Loucy (cell line): ENCODE measurements around the gene SH3RF3.

Experiments
- H2AFZ ChIP-seq: fragments of 200-600 bp; sonication (generic); 2 replicates; pipeline ENCODE4 v1.6.0; 2016; ENCODE audit warnings: antibody characterized with exemption, mild to moderate bottlenecking, low read length, moderate library complexity
- H3F3A ChIP-seq: fragments of 200-600 bp; 2 replicates; pipeline ENCODE4 v1.6.0; 2016; ENCODE audit warnings: antibody characterized with exemption, low read depth, mild to moderate bottlenecking
- H3K27me3 ChIP-seq: fragments of 200-600 bp; sonication (generic); 2 replicates; pipeline ENCODE4 v1.6.1; 2014; ENCODE audit warnings: low read length, mild to moderate bottlenecking; ENCODE audit not compliant: insufficient read depth, poor library complexity, severe bottlenecking
- H3K36me3 ChIP-seq: fragments of 200-600 bp; sonication (generic); 2 replicates; pipeline ENCODE4 v1.6.1; 2016; ENCODE audit warnings: low read length; ENCODE audit not compliant: insufficient read depth
- H3K4me1 ChIP-seq: fragments of 200-600 bp; sonication (generic); 2 replicates; pipeline ENCODE4 v1.5.1; 2014; ENCODE audit warnings: low read length, mild to moderate bottlenecking; ENCODE audit not compliant: insufficient read depth, poor library complexity, severe bottlenecking
- H3K4me2 ChIP-seq: fragments of 200-600 bp; sonication (generic); 2 replicates; pipeline ENCODE4 v1.6.0; 2014; ENCODE audit warnings: antibody characterized with exemption, low read length, low read depth, mild to moderate bottlenecking; ENCODE audit not compliant: poor library complexity, severe bottlenecking
- H3K4me3 ChIP-seq: fragments of 200-600 bp; sonication (generic); 2 replicates; pipeline ENCODE4 v1.5.1; 2014; ENCODE audit warnings: low read length, mild to moderate bottlenecking, mixed read lengths; ENCODE audit not compliant: poor library complexity, severe bottlenecking
- H3K79me2 ChIP-seq: fragments of 200-600 bp; sonication (generic); 2 replicates; pipeline ENCODE4 v1.6.1; 2014; ENCODE audit warnings: low read length; ENCODE audit not compliant: insufficient read depth
- H3K9ac ChIP-seq: fragments of 200-600 bp; sonication (generic); 2 replicates; pipeline ENCODE4 v1.6.0; 2014; ENCODE audit warnings: mild to moderate bottlenecking, low read depth, low read length, moderate library complexity; ENCODE audit not compliant: poor library complexity, severe bottlenecking
- H3K9me2 ChIP-seq: fragments of 200-600 bp; sonication (generic); replicated peaks from 2 replicates; pipeline ENCODE4 v1.6.1; 2016; ENCODE audit warnings: low read depth, low read length, mixed read lengths
- H3K9me3 ChIP-seq: fragments of 200-600 bp; sonication (generic); 2 replicates; pipeline ENCODE4 v1.6.1; 2014; ENCODE audit warnings: mild to moderate bottlenecking, antibody characterized with exemption, low read length, low read depth; ENCODE audit not compliant: insufficient read depth
- H4K20me1 ChIP-seq: fragments of 200-600 bp; sonication (generic); 2 replicates; pipeline ENCODE4 v1.6.0; 2014; ENCODE audit warnings: antibody characterized with exemption, low read length, mild to moderate bottlenecking; ENCODE audit not compliant: insufficient read depth, poor library complexity, severe bottlenecking
- EZH2phosphoT487 ChIP-seq: fragments of 200-600 bp; IDR thresholded peaks from 2 replicates; pipeline ENCODE4 v1.6.1; 2018; ENCODE audit warnings: antibody characterized with exemption, mild to moderate bottlenecking, moderate library complexity, borderline replicate concordance
- TF ChIP-seq, protein P1 (sequence below): fragments of 200-600 bp; sonication (generic); conservative IDR thresholded peaks from 2 replicates; pipeline ENCODE4 v1.5.1; 2014; ENCODE audit warnings: mild to moderate bottlenecking, antibody characterized with exemption, low read length

Gene SH3RF3

DNA sequence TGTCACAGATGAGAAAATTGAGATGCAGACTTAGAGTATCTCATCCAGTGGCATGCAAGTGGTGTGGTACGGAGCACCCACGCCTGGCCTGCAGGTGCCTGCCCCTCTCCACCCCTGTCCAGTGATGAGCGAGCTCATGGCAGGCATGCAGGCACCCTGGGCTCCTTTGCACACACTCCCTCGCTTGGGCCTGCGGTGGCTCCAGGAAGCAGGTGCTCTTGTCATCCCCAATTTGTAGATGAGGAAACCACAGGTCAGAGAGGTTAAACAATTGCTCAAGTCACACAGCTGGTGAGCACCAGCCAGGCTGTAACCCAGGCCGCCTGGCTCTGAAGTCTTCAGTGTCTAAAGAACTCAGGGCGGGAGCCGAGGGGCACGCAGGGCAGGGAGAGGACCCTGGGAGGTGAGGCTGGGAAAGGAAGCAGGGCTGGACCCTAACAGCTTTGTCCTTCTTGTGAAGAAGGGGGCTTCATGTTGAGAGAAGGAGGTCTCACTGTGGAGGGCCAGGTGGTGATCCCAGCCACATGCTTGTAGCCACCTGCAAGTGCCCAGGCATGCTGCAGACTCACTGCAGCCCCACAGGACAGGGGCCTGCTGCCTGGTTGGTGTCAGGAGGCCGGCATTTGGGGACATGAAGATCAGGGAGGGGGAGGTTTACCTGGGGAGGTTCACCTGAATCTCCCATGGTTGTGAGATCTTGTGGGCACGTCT is 166.2 kb downstream of the SH3RF3 start:
- Histone ChIP-seq H3K4me1 (peaks cover 23% of the 10 kb centered on the region), H3K9me2 (no peaks in the 10 kb centered on the region), H3K9me3 (no peaks in the 10 kb centered on the region), H3K27me3 (no peaks in the 10 kb centered on the region), H3K9ac (no peak overlapping the region), H3K4me3 (no peak overlapping the region), H2AFZ (no peak overlapping the region), H4K20me1 (no peaks in the 10 kb centered on the region), H3F3A (no peaks in the 10 kb centered on the region), H3K36me3 (no peaks in the 10 kb centered on the region), H3K4me2 (no peak overlapping the region), H3K79me2 (peaks cover 6% of the 10 kb centered on the region; the same call in 1 of the 2 replicates)
- TF ChIP-seq, protein P1, sequence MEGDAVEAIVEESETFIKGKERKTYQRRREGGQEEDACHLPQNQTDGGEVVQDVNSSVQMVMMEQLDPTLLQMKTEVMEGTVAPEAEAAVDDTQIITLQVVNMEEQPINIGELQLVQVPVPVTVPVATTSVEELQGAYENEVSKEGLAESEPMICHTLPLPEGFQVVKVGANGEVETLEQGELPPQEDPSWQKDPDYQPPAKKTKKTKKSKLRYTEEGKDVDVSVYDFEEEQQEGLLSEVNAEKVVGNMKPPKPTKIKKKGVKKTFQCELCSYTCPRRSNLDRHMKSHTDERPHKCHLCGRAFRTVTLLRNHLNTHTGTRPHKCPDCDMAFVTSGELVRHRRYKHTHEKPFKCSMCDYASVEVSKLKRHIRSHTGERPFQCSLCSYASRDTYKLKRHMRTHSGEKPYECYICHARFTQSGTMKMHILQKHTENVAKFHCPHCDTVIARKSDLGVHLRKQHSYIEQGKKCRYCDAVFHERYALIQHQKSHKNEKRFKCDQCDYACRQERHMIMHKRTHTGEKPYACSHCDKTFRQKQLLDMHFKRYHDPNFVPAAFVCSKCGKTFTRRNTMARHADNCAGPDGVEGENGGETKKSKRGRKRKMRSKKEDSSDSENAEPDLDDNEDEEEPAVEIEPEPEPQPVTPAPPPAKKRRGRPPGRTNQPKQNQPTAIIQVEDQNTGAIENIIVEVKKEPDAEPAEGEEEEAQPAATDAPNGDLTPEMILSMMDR = no peak
- TF ChIP-seq EZH2phosphoT487 = no peak

DNA sequence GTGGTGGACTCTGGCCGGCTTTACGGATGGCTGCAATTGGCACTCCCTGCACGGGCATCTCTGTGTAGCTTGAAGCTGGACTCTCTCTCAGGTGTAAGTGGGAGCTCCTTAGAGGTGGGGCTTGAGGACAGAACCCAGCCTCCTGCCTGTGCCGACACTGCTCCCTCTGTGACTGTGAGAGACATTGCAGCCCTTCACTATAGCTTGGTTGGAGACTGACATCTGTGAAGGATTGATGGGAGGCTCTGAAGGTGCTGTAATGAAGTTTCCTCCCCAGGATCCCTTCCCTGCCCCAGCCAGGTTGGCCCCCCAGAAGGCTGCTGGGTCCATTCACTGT is 166.7 kb downstream of the SH3RF3 start:
- peaks cover 27% of the 10 kb centered on the region for H3K4me1 ChIP-seq
- no peak overlapping the region for H2AFZ ChIP-seq
- TF ChIP-seq, protein P1 = no peak
- TF ChIP-seq EZH2phosphoT487 = no peak
- no peak overlapping the region for H3K4me3 ChIP-seq
- no peaks in the 10 kb centered on the region for H3K9me2 ChIP-seq
- H4K20me1 ChIP-seq = no peaks in the 10 kb centered on the region
- no peaks in the 10 kb centered on the region for H3K9me3 ChIP-seq
- peaks cover 4% of the 10 kb centered on the region; the same call in 1 of the 2 replicates for H3K79me2 ChIP-seq
- H3K36me3 ChIP-seq = no peaks in the 10 kb centered on the region
- H3K27me3 ChIP-seq = no peaks in the 10 kb centered on the region
- no peak overlapping the region for H3K9ac ChIP-seq
- no peak overlapping the region for H3K4me2 ChIP-seq
- no peaks in the 10 kb centered on the region for H3F3A ChIP-seq

DNA sequence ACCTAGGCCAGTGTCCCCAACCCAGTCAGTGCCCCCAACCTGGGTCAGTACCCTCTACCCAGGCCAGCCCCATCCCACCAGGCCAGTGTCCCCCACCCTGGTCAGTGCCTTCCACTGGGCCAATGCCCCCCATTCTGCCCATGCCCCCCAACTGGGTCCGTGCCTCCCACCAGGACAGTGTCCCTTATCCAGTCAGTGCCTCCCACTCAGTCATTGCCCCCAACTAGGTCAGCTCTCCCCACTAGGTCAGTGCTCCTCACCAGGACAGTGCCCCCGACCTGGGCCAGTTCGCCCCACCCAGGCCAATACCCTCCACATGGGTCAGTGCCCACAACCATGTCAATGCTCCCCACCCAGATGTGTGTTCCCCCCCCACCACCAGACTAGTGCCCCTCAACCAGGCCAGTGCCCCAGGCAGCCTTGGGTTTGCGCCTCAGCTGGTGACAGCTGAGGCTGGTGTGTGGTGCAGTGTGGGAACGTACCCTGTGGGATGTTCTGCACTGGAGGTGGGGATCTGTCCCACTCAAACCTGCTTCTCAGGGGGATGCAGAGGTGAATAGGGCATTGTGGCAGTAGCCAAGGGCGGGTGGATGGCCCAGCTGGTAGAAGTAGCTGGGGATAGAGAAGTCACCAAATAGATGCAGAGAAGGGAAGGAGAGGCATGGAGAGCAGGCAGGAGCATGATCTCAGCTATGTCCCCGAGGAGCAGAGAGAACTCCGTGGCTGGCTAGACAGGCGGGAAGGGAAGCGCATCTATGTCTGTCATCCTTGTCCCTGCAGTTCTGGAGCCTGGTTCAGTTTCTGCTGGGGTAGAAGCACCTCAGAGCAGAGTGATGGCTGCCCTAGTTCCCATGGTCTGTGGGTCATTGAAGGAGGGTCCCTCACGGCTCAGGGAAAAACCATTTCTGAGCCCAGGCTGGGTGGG is 168.8 kb downstream of the SH3RF3 start:
- Histone ChIP-seq H3K79me2 (peaks cover 4% of the 10 kb centered on the region; the same call in 1 of the 2 replicates), H3K27me3 (no peaks in the 10 kb centered on the region), H4K20me1 (no peaks in the 10 kb centered on the region), H3K36me3 (no peaks in the 10 kb centered on the region), H3K9me2 (no peaks in the 10 kb centered on the region), H3K4me2 (no peak overlapping the region), H3K9ac (no peak overlapping the region), H3K9me3 (no peaks in the 10 kb centered on the region), H3K4me1 (peaks cover 39% of the 10 kb centered on the region), H3K4me3 (no peak overlapping the region), H2AFZ (no peak overlapping the region), H3F3A (no peaks in the 10 kb centered on the region)
- TF ChIP-seq, protein P1 = no peak
- no peak for TF ChIP-seq EZH2phosphoT487
